ENCODE measurements around the gene RBM33. TPM values are rescaled to one million over a fixed set of nuclear protein-coding genes. Genes with fewer than 3 reads are reported as not detected.

Gene RBM33
- total and polyA plus RNA-seq, 2 of the 4 experiments (the other 2 are of a cell fraction): 7.3 to 10.8 TPM

- no CpG with 5 or more reads among the region's 2 CpGs for WGBS, 2 experiments (ENCODE audit: extremely low coverage in 2 of 2, insufficient read length in 1 of 2)
- intact Hi-C loops (cut with micrococcal nuclease): no loop called here
- Histone ChIP-seq H3K79me1 (ENCODE audit: low read depth in 1 of 2, low read length in 2 of 2) (peaks cover 13 to 30% of the 10 kb centered on the region in 2 experiments), H4K8ac (ENCODE audit: low read depth in 2 of 2, low read length in 2 of 2) (no peak overlapping the region), H3K4ac (ENCODE audit: low read depth, low read length) (no peak overlapping the region), H3K18ac (ENCODE audit: low read depth, low read length) (no peak overlapping the region), H3K9me1 (ENCODE audit: insufficient read depth, low read length) (peaks cover 3% of the 10 kb centered on the region; the same call in 1 of the 2 replicates), H2BK15ac (ENCODE audit: low read depth, low read length) (no peak overlapping the region), H4K5ac (ENCODE audit: low read depth, low read length) (no peak overlapping the region), H2AK5ac (ENCODE audit: low read depth, low read length) (no peak overlapping the region), H3K9ac (ENCODE audit: low read depth, low read length) (no peak overlapping the region), H3K23ac (ENCODE audit: low read depth, low read length) (no peak overlapping the region), H2BK120ac (ENCODE audit: low read depth, low read length) (no peak overlapping the region), H2BK20ac (ENCODE audit: low read depth, low read length) (no peak overlapping the region), H3K36me3 (ENCODE audit: control insufficient read depth, insufficient read depth, low read length) (peaks cover 5% of the 10 kb centered on the region), H3K4me3 (ENCODE audit: insufficient read depth, low read depth, low read length) (no peak overlapping the region), H3K27ac (ENCODE audit: insufficient read depth, low read length) (no peak overlapping the region), H3K4me1 (ENCODE audit: control insufficient read depth, insufficient read depth, low read length) (peaks cover 4% of the 10 kb centered on the region), H2BK5ac (ENCODE audit: low read depth, low read length, poor library complexity, severe bottlenecking) (no peak overlapping the region), H3K9me3 (ENCODE audit: control insufficient read depth, insufficient read depth, low read length) (no peaks in the 10 kb centered on the region), H3K56ac (ENCODE audit: extremely low read depth, insufficient read depth, low read length) (no peak overlapping the region), H3K27me3 (ENCODE audit: control insufficient read depth, insufficient read depth, low read length) (no peaks in the 10 kb centered on the region), H3K14ac (replicated peaks; ENCODE audit: low read depth, low read length) (no peak overlapping the region), H4K91ac (ENCODE audit: insufficient read depth, low read depth, low read length) (no peak overlapping the region), H2AFZ (replicated peaks; ENCODE audit: low read length, poor library complexity) (no peak overlapping the region), H4K20me1 (ENCODE audit: insufficient read depth, low read length) (peaks cover 48% of the 10 kb centered on the region), H3K4me2 (ENCODE audit: low read depth, low read length) (no peak overlapping the region), H2AK9ac (replicated peaks; ENCODE audit: low read depth, low read length, poor library complexity) (no peak overlapping the region)
- in situ Hi-C loops (cut with MboI; ENCODE audit: low sequenced_read_pairs): no loop called here
- TF ChIP-seq MAZ (IDR thresholded peaks at IDR 0.05; ENCODE audit: borderline replicate concordance, low read depth, low read length): no peak
- TF ChIP-seq USF2 (IDR thresholded peaks at IDR 0.05; ENCODE audit: low read depth, low read length): no peak
- no peak for TF ChIP-seq ELK1 (IDR thresholded peaks at IDR 0.05; ENCODE audit: borderline replicate concordance, low read depth, low read length)
- TF ChIP-seq SMC3 (IDR thresholded peaks at IDR 0.05; ENCODE audit: low read depth, low read length): no peak
- TF ChIP-seq RFX5 (IDR thresholded peaks at IDR 0.05; ENCODE audit: low read depth, low read length): no peak
- TF ChIP-seq RAD21 (IDR thresholded peaks at IDR 0.05; ENCODE audit: low read length): no peak
- TF ChIP-seq FOS (IDR thresholded peaks at IDR 0.05; ENCODE audit: low read depth, low read length): no peak
- TF ChIP-seq CHD1 (IDR thresholded peaks at IDR 0.05; ENCODE audit: low read depth, low read length): no peak
- TF ChIP-seq BHLHE40 (IDR thresholded peaks at IDR 0.05; ENCODE audit: low read depth, low read length): no peak
- no peak for TF ChIP-seq MXI1 (IDR thresholded peaks at IDR 0.05; ENCODE audit: borderline replicate concordance, low read depth, low read length)
- no peak for TF ChIP-seq POLR2A (IDR thresholded peaks at IDR 0.05; ENCODE audit: low read depth, low read length)
- no peak for TF ChIP-seq NFE2L2 (IDR thresholded peaks at IDR 0.05; ENCODE audit: low read depth, low read length)
- no peak for TF ChIP-seq CTCF (conservative IDR thresholded peaks at IDR 0.05; ENCODE audit: low read depth, low read length)
- ChIA-PET CTCF (no interaction called here), POLR2A (ENCODE audit: unreplicated experiment) (no interaction called here)
- dilution Hi-C loops (cut with HindIII; ENCODE audit: low sequenced_read_pairs, unreplicated experiment): no loop called here
- no TSS peak for BruUV-seq (replicated peaks)
- ATAC-seq (ENCODE audit: low read depth): no peak
- DNase-seq: no peak
These were observed 3.3 kb downstream of the RBM33 start for GRCh38 chr7:155647734-155648133.
